Measurements from ENCODE around the gene UBL7.
A peak's percentile ranks its signal among the peaks of the same experiment; 100 is the strongest.
"Not testable (repeated sequence)": the region's sequence is repeated elsewhere in the genome, so short reads cannot be mapped to it uniquely, and the experiment has no call there.

UBL7 gene

DNA sequence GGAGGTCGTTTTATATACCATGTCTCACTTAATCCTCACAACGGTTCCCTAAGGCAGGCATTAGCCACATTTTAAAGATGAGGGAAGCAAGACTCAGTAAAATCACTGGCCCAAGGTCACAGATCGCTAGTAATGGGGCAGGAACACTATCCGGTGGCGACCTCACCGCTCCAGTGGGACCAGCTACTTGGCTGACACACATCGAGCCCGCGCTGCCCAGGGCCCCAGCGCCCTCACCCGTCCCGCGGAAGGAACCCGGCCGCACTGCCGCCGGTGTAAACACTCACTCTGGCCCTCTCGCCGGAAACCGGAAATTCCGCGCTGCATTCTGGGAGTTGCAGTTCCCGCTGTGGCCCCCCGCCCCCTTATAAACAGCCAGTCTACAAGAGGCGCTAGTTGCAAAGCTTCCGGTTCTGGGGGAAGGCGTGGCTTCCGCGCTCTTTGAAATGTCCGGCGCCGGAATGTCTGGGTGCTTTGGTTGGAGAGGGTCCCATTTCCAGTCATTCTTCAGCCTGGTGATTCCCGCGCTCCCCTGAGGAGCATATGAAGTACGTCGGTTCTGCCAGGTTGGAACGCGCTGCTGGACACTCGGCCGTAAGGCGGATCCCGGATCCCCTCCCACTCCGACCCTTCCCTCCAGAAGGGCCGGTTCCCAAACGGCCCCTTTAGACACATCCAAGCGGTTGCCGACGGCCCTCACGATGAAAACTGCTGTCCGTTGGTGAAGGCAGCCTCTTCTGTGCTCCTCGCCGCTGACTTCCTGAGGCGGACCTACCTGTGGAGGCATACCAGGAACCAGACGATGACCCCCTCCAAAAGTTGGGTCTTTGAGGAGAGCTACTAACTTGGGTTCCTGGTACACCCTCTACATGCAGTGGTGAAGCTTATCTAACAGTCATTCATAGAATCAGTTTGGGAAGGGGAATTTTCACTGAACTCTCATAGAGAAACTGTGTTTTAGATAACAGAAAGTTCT is at the start of gene UBL7:
Gene UBL7, minus strand, starts transcription at position 290 of the 976 bp plus-strand sequence. CDS start 2,293 bp downstream, outside the sequence.
- peak; percentile 99 for DNase-seq

- no peak for DNase-seq
Measured at GRCh38 chr15:74506515-74506840, 45.5 kb upstream of the UBL7 start.

GRCh38 chr15:74505837-74506514 is 45.0 kb upstream of the UBL7 start:
- DNase-seq = no peak

GRCh38 chr15:74504836-74505235 is 43.9 kb upstream of the UBL7 start:
- DNase-seq = no peak

DNA sequence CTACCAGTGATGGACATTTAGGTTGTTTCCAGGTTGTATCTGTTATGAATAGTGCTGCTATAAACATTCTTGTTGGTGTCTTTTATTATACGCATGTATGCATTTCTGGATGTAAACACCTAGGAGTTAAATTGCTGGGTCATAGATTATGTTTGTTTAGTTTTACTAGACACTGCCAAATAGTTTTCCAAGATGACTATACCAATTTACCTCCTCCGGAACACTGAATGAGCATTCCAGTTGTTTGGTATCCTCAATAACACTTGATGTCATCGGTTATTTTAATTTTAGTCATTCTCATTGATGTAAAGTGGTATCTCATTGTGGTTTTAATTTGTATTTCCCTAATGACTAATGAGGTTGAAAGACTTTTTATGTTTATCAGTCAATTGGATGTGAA is 43.5 kb upstream of the UBL7 start:
- DNase-seq = no peak

DNA sequence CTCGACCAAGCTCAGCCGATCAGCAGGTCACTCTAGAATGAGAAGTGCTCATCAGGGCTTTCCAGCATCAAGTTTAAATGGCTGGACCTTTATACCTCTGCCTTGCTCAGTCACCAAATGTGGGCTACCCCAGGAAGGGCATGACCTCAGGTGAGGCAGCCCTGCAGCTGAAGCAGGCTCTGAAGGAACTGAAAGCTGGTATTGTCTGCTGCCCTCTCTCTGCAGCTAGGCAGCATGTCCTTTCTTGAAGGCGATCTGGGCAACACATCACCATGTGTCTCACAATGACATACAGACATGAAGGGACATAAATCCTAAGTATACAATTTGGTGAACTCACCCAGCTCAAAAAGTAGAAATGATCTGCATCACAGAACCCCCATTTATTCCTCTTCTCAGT is 41.3 kb upstream of the UBL7 start:
- no peak for DNase-seq

- DNase-seq = no peak
Measured at GRCh38 chr15:74500401-74500800, 39.4 kb upstream of the UBL7 start.

DNA sequence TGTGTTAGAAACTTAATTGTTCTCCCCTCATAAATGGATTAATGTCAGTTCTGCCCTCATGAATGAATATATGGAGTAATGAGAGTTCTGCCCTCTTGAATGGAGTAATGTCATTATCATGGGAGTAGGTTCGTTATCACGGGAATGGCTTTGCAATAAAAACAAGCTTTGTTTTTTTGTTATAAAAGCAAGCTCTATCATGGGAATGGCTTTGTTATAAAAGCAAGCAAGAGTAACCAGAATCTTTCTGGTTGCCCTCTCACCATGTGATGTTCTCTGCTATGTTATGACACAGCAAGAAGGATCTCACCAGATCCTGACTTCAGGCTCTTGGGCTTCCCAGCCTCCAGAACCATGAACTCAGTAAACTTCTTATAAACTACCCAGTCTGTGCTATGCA is 38.4 kb upstream of the UBL7 start:
- no peak for DNase-seq

DNA sequence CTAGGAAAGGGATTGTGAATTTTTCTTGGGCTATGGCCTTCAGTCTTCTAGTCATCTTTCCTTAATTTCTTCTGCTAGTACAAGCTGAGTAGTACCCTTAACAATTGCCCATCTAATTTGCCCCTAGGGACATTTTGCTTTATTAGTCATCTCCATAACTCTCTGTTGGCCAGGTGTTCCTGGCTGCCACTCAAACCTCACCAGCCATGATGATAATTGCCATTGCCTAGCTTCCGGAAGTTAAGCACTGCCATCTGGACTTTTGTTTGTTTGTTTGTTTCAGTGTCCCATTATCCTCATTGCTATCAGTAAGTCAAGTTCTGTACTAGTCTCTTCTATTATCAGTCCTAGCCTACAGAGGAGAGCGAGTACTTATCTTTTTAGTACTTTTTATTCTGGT is 36.6 kb upstream of the UBL7 start:
- no peak for DNase-seq

DNA sequence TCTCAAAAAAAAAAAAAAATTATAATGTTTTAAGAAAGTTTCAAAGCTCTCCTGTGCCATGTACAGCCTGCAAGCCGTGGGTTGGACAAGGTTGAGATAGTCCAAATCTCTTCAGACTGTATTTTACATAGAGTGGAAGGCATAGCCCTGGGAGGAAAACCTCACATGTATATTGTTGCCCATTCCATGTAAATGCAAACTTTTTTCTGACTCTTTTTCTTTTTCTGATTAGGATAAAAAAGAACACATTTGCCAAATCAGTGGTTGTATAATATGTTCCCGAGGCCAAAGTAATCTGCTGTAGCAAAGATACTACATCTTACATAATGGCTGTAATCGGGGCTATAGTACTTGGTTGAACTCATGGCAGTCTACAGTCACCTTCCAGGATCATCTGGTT is 35.7 kb upstream of the UBL7 start:
- no peak for DNase-seq

DNA sequence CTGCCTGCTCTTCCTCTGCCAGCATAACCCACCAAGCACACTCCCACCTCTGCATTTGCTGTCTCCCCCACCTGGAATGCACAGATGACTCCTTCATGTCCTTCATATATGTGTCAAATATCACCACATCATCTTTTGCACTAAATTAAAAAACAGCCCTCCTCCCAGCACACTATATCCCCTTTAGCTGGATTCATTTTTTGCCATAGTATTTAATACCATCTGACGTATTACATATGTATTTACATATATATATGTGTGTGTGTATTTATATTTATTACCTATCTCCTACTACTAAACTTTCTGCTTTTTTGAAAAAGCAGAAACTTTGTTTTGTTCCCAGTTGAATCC is 29.4 kb upstream of the UBL7 start:
- no peak for DNase-seq

DNA sequence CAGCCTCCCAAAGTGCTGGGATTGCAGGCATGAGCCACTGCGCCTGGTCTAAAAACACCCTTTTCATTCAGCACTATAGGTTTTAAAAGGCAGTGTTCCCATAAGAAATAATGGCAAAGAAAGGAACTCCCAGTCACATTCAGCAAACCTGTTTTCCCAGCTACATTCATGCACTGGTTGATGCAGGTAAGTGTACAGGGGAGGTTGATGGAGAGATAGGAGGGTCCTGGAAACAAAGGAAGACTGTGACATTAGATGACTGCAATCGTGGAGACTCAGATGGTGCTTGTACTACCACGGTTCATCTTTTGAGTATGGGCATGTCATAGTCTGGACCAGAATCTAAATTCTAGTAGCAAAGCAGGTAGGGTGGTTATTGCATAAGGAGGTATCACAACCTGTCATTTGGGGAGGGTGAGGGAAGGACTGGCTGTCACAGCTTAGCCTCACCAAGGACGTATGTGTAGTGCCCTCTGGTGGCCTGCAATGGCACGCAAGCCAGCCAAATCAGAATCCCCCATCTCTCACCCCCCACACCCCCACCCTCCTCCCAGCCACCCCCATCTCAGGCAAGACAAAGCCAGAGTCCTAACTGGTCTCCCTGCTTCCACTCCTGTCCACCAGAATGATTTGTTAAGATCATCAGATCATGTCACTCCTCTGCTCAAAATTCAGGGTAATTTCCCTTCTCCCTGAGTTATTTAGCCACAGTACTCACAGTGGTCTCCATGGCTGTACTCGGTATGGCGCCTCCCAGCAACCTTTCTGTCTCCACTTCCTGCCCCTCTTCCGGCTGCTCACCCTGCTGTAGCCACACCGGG is 28.8 kb upstream of the UBL7 start:
- DNase-seq = peak; percentile 82

- no peak for DNase-seq
Measured at GRCh38 chr15:74488776-74489175, 27.8 kb upstream of the UBL7 start.

GRCh38 chr15:74482661-74483060 is 21.7 kb upstream of the UBL7 start:
- DNase-seq = no peak

DNA sequence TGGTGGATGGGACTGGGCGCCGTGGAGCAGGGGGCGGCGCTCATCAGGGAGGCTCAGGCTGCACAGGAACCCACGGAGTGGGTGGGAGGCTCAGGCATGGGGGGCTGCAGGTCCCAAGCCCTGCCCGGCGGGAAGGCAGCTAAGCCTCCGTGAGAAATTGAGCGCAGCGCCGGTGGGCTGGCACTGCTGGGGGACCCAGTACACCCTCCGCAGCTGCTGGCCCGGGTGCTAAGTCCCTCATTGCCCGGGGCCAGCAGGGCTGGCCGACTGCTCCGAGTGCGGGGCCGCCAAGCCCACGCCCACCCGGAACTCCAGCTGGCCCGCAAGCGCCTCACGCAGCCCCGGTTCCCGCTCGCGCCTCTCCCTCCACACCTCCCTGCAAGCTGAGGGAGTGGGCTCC is 19.4 kb upstream of the UBL7 start:
- DNase-seq = not testable (repeated sequence)

- DNase-seq = not testable (repeated sequence)
Measured at GRCh38 chr15:74471621-74472020, 10.7 kb upstream of the UBL7 start.

DNA sequence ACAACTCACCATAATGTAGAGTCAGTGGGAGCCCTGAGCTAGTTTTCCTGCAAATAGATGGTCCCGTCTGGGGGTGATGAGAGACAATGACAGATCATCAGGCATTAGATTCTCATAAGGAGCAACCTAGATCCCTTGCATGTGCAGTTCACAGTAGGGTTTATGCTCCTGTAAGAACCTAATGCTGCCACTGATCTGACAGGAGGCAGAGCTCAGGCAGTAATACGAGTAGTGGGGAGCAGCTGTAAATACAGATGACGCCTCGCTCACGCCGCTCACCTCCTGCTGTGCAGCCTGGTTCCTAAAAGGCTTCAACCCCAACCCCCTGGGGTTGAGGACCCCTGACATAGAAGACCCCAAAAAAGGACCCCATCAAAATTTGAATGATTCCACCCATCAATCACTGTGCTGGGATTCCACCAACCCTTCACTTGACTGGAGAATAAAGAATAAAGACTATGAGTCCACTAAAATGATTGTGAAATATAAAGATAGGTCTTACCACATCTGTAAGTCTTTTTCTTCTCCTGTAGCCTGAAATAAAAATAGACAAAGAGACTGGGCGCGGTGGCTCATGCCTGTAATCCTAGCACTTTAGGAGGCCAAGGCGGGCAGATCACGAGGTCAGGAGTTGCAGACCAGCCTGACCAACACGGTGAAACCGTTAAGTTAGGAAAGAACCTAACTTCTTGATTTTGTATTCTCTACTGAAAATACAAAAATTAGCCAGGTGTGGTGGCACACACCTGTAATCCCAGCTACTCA is 9.9 kb upstream of the UBL7 start:
- DNase-seq = no peak

- DNase-seq = no peak
Measured at GRCh38 chr15:74468341-74469032, 7.5 kb upstream of the UBL7 start.

- DNase-seq = no peak
Measured at GRCh38 chr15:74466570-74466969, 5.6 kb upstream of the UBL7 start.

DNA sequence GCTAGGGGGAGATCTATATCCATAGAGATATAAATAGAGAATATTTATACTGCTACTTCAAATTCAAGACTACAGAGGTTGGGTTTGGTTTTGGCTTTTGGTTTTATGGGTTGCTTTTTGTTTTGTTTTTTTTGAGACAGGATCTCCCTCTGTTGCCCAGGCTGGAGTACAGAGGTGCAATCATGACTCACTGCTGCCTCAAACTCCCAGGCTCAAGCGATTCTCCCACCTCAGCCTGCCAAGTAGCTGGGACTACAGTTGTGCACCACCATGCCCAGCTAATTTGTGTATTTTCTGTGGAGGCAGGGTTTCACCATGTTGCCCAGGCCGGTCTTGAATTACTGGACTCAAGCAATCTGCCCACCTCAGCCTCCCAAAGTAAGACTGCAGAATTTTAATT is 3.9 kb upstream of the UBL7 start:
- no peak for DNase-seq

GRCh38 chr15:74464216-74464615 is 3.3 kb upstream of the UBL7 start:
- no peak for DNase-seq

- no peak for DNase-seq
Measured at GRCh38 chr15:74463634-74464033, 2.7 kb upstream of the UBL7 start.

Measured in activated CD4-positive, alpha-beta T cell treated with anti-CD3 and anti-CD28 coated beads for 48 hours (primary cell).